Fibroblast of mammary gland (primary cell): ENCODE results near the gene EIPR1.
"Not testable (repeated sequence)": the region's sequence is repeated elsewhere in the genome, so short reads cannot be mapped to it uniquely, and the experiment has no call there.

Experiments used
- DNase-seq: peaks from one replicate; pipeline ENCODE4 v3.0.0-alpha.2; 2010; ENCODE audit warnings: low read depth
- H3K4me3 ChIP-seq: 2 replicates; pipeline ENCODE4 v1.5.1; 2011; ENCODE audit warnings: low read depth, mild to moderate bottlenecking, low read length, moderate library complexity; ENCODE audit not compliant: control insufficient read depth
- TF ChIP-seq, protein P1 (sequence below): conservative IDR thresholded peaks from 2 replicates; pipeline ENCODE4 v1.5.1; 2011; ENCODE audit warnings: low read depth, low read length, inconsistent platforms; ENCODE audit not compliant: control insufficient read depth, insufficient read depth

Gene EIPR1

DNA sequence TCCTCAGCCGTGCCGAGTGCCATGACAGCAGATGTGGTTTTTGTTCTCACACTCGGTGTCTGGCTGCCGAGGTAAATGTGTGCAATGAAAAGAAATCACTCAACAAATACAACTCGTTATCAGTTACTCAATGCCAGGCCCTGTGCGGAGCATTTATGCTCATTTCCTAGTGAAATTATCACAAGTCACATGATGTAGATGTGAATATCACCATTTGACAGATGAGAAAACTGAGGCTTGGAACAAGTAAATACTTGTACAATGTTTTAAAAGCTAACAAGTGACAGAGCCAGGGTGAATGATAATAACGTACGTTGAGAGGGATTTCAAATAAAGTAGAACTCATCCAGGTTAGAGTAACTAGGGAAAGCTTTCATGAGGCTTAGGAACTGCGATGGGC, 174.7 kb downstream of the EIPR1 start:
- DNase-seq = no peak
- H3K4me3 ChIP-seq = no peak overlapping the region
- TF ChIP-seq, protein P1, sequence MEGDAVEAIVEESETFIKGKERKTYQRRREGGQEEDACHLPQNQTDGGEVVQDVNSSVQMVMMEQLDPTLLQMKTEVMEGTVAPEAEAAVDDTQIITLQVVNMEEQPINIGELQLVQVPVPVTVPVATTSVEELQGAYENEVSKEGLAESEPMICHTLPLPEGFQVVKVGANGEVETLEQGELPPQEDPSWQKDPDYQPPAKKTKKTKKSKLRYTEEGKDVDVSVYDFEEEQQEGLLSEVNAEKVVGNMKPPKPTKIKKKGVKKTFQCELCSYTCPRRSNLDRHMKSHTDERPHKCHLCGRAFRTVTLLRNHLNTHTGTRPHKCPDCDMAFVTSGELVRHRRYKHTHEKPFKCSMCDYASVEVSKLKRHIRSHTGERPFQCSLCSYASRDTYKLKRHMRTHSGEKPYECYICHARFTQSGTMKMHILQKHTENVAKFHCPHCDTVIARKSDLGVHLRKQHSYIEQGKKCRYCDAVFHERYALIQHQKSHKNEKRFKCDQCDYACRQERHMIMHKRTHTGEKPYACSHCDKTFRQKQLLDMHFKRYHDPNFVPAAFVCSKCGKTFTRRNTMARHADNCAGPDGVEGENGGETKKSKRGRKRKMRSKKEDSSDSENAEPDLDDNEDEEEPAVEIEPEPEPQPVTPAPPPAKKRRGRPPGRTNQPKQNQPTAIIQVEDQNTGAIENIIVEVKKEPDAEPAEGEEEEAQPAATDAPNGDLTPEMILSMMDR = no peak

GRCh38 chr2:3201281-3201680, 176.3 kb downstream of the EIPR1 start:
- TF ChIP-seq, protein P1 = no peak
- no peak for DNase-seq
- no peak overlapping the region for H3K4me3 ChIP-seq

DNA sequence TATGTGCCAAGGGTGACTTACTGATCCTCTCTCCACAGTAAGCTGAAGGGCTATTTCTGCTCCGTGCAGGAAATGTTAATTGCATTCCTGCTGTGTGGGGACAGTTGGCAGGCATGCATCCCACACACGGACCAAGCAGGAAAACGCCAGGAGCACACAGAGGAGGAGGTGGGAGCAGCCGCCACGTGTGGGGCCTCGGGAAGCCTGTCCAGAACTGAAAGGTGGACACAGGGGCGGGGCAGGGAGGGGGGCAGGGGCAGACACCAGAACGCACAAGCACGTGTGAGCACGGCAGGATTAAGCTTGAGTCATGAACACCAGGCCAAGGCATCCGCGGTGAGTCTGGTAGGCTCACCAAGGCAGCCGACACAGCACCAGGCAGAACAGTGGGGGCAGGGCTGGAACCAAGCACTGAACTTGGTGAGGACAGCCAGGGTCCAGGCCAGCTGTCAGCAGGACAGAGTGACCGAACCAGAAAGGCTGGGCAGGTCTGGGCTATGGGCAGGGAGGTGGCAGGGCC, 177.1 kb downstream of the EIPR1 start:
- TF ChIP-seq, protein P1 = no peak
- H3K4me3 ChIP-seq = no peak overlapping the region
- no peak for DNase-seq

GRCh38 chr2:3199627-3200345, 177.8 kb downstream of the EIPR1 start:
- H3K4me3 ChIP-seq = no peak overlapping the region
- no peak for DNase-seq
- TF ChIP-seq, protein P1 = no peak

GRCh38 chr2:3198671-3199192, 178.9 kb downstream of the EIPR1 start:
- not testable (repeated sequence) for DNase-seq, H3K4me3 ChIP-seq

DNA sequence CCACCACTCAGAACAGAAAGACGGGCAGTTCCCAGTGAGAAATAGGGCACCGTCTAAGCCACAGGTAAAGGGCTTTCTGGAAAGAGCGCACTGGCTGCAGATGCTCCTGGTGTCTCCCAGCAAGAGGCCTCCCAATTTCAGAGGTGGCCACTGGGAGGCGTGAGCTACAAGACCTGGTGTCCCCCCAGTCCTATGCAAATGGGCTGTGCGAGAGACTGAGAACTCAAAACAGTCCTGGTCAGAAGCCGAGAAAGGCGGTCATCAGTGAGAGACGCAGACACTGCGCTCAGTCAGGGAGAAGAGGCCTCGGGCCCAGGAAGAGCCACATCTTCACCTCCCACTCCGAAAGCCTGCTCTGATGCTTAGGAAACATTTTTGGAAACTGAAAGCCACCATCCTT, 179.5 kb downstream of the EIPR1 start:
- no peak overlapping the region for H3K4me3 ChIP-seq
- DNase-seq = peak; percentile 7
- TF ChIP-seq, protein P1 = no peak

- H3K4me3 ChIP-seq = no peak overlapping the region
- no peak for DNase-seq
- TF ChIP-seq, protein P1 = no peak
Observed at GRCh38 chr2:3197308-3197707, 180.3 kb downstream of the EIPR1 start.
